ENCODE results near the gene CLSTN3.

DNA sequence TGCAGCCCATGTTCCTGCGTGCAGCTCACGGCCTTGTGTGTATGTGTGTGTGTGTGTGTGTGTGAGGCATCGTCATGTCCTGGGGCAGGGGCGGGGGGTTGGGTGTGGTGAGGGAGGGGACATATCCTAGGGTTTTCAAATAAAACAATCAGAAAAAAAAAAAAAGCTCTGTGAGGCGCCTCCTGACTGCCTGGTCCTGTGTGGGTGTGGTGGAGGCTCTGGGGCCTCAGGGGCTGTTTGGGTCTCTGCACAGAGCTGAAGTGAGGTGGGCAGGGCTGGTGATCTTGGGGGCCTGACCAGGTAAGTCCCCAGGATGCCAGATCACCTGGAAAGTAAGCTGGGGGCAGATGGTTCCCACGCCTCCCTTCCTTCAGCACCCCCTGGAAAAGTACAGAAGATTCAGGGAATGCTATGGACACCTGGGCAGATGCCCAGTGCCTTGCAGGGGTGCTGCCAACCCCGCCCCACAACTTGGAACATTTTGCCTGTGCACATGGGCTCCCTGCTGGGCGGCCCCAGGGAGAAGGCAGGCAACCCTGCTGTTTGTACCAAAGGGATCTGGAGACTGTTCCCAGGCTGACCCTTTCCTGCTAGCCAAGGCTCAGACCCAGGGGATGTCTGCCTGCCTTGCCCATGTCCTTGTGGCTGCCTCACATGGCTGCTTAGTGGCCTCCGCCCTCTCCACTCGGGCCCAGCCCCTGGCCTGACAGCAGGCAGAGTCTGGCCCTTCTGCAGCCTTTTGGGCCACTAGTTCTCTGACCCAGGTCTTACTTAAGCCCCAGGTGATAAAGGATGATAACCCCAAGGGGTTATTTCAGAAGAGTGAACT lies 28.8 kb downstream of the CLSTN3 start:
- TF ChIP-seq, protein P1, sequence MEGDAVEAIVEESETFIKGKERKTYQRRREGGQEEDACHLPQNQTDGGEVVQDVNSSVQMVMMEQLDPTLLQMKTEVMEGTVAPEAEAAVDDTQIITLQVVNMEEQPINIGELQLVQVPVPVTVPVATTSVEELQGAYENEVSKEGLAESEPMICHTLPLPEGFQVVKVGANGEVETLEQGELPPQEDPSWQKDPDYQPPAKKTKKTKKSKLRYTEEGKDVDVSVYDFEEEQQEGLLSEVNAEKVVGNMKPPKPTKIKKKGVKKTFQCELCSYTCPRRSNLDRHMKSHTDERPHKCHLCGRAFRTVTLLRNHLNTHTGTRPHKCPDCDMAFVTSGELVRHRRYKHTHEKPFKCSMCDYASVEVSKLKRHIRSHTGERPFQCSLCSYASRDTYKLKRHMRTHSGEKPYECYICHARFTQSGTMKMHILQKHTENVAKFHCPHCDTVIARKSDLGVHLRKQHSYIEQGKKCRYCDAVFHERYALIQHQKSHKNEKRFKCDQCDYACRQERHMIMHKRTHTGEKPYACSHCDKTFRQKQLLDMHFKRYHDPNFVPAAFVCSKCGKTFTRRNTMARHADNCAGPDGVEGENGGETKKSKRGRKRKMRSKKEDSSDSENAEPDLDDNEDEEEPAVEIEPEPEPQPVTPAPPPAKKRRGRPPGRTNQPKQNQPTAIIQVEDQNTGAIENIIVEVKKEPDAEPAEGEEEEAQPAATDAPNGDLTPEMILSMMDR (IDR thresholded peaks at IDR 0.05), result no peak
- TF ChIP-seq POLR2A (IDR thresholded peaks at IDR 0.05) (no peak), EP300 (IDR thresholded peaks at IDR 0.05) (no peak), POLR2AphosphoS5 (IDR thresholded peaks at IDR 0.05) (no peak)
